HEK293T (cell line): Measurements from ENCODE around the gene ATG2B.

Source experiments
- ELF4 ChIP-seq: fragments of 450-650 bp; IDR thresholded peaks from 2 replicates; pipeline ENCODE4 v1.6.1; 2017; ENCODE audit warnings: antibody characterized with exemption
- FOXK2 ChIP-seq: fragments of 450-650 bp; IDR thresholded peaks from 2 replicates; pipeline ENCODE4 v1.6.1; 2016; ENCODE audit warnings: mild to moderate bottlenecking
- FOXM1 ChIP-seq: fragments of 450-650 bp; IDR thresholded peaks from 2 replicates; pipeline ENCODE4 v1.6.1; 2017; ENCODE audit warnings: mild to moderate bottlenecking, borderline replicate concordance
- NFRKB ChIP-seq: fragments of 450-650 bp; IDR thresholded peaks from 2 replicates; pipeline ENCODE4 v1.6.1; 2016; ENCODE audit warnings: mild to moderate bottlenecking, moderate library complexity

GRCh38 chr14:96409701-96410100 lies 46.6 kb upstream of the ATG2B start:
- TF ChIP-seq NFRKB (no peak), FOXM1 (no peak), ELF4 (no peak), FOXK2 (no peak)
